ENCODE data around the gene SLC4A8. TPM values are rescaled to one million over a fixed set of nuclear protein-coding genes. Genes with fewer than 3 reads are reported as not detected.

SLC4A8 gene
- total RNA-seq, 1 experiment from 2014 or later: 4.2 TPM

GRCh38 chr12:51531978-51532497, 107.4 kb downstream of the SLC4A8 start:
- POLR2A ChIA-PET (ENCODE audit: unreplicated experiment): interaction anchor here (0.6 kb wide), 1 partner anchor 524 kb away, joined by 7 read pairs; no protein-coding TSS in a partner anchor
- peak; percentile 77 for ATAC-seq
- H3F3A ChIP-seq (ENCODE audit: low read length, unreplicated experiment): no peaks in the 10 kb centered on the region
- peak; percentile 91 for DNase-seq
- H3K9ac ChIP-seq (ENCODE audit: low read length): 0 out of 2 replicates have a peak overlapping the region, but pooled peaks have one; percentile 1
- peak; percentile 91 for TF ChIP-seq CTCF (conservative IDR thresholded peaks at IDR 0.05; ENCODE audit: low read depth, low read length)
- no peak for TF ChIP-seq EZH2phosphoT487 (IDR thresholded peaks at IDR 0.05; ENCODE audit: borderline replicate concordance, low read length)
- no peak for TF ChIP-seq EZH2 (IDR thresholded peaks at IDR 0.05; ENCODE audit: low read length, unreplicated experiment)
- peaks cover 35% of the 10 kb centered on the region for H3K4me1 ChIP-seq (ENCODE audit: insufficient read depth, low read length)
- H3K79me2 ChIP-seq (ENCODE audit: low read length): no peaks in the 10 kb centered on the region
- intact Hi-C loops (cut with micrococcal nuclease): loop anchor here (1.0 to 2.0 kb wide), 6 partner anchors 57 to 289 kb away; no protein-coding TSS in a partner anchor
- peak overlapping the region; percentile 17; the same call in 1 of the 2 replicates for H3K27ac ChIP-seq (ENCODE audit: low read length)
- H3K4me2 ChIP-seq (ENCODE audit: low read length): peak overlapping the region; percentile 78
- H4K20me1 ChIP-seq (ENCODE audit: low read length): no peaks in the 10 kb centered on the region
- H3K36me3 ChIP-seq (ENCODE audit: low read depth, low read length): no peaks in the 10 kb centered on the region
- peak overlapping the region; percentile 85 for H2AFZ ChIP-seq (ENCODE audit: low read length)
- H3K27me3 ChIP-seq (ENCODE audit: low read length): no peaks in the 10 kb centered on the region
- BruUV-seq (replicated peaks): no TSS peak
- no peaks in the 10 kb centered on the region for H3K9me2 ChIP-seq (replicated peaks; ENCODE audit: low read length)
- no peaks in the 10 kb centered on the region for H3K9me3 ChIP-seq (ENCODE audit: low read length)
- H3K4me3 ChIP-seq (ENCODE audit: low read length): peak overlapping the region; percentile 45; the same call in 1 of the 2 replicates
- CTCF ChIA-PET: interaction anchor here (0.6 to 2.1 kb wide), 5 partner anchors 60 to 292 kb away, joined by 4 to 13 read pairs (median 5); no protein-coding TSS in a partner anchor

- Histone ChIP-seq H3K9me3 (ENCODE audit: low read length) (no peaks in the 10 kb centered on the region), H3K4me2 (ENCODE audit: low read length) (peak overlapping the region; percentile 78; the same call in 1 of the 2 replicates), H3K4me1 (ENCODE audit: insufficient read depth, low read length) (peaks cover 35% of the 10 kb centered on the region), H3K27me3 (ENCODE audit: low read length) (no peaks in the 10 kb centered on the region), H3K36me3 (ENCODE audit: low read depth, low read length) (no peaks in the 10 kb centered on the region), H3K27ac (ENCODE audit: low read length) (no peak overlapping the region), H3K9me2 (replicated peaks; ENCODE audit: low read length) (no peaks in the 10 kb centered on the region), H3K4me3 (ENCODE audit: low read length) (no peak overlapping the region), H2AFZ (ENCODE audit: low read length) (peak overlapping the region; percentile 9; the same call in 1 of the 2 replicates), H3F3A (ENCODE audit: low read length, unreplicated experiment) (no peaks in the 10 kb centered on the region), H4K20me1 (ENCODE audit: low read length) (no peaks in the 10 kb centered on the region), H3K9ac (ENCODE audit: low read length) (no peak overlapping the region), H3K79me2 (ENCODE audit: low read length) (no peaks in the 10 kb centered on the region)
- intact Hi-C loops (cut with micrococcal nuclease): loop anchor here (2.0 kb wide), 2 partner anchors 55 to 287 kb away; no protein-coding TSS in a partner anchor
- no TSS peak for BruUV-seq (replicated peaks)
- ATAC-seq: no peak
- ChIA-PET CTCF (interaction anchor here (0.6 to 0.9 kb wide), 3 partner anchors 142 to 290 kb away, joined by 3 to 6 read pairs (median 5); no protein-coding TSS in a partner anchor), POLR2A (ENCODE audit: unreplicated experiment) (no interaction called here)
- TF ChIP-seq EZH2phosphoT487 (IDR thresholded peaks at IDR 0.05; ENCODE audit: borderline replicate concordance, low read length) (no peak), CTCF (conservative IDR thresholded peaks at IDR 0.05; ENCODE audit: low read depth, low read length) (peak; percentile 44; the same call in 1 of the 2 replicates)
- peak; percentile 29 for DNase-seq
Observed at GRCh38 chr12:51533799-51534198, 109.2 kb downstream of the SLC4A8 start.
